ENCODE results near the gene APOBEC3B.
"Not testable (repeated sequence)": the region's sequence is repeated elsewhere in the genome, so short reads cannot be mapped to it uniquely, and the experiment has no call there.

APOBEC3B gene

DNA sequence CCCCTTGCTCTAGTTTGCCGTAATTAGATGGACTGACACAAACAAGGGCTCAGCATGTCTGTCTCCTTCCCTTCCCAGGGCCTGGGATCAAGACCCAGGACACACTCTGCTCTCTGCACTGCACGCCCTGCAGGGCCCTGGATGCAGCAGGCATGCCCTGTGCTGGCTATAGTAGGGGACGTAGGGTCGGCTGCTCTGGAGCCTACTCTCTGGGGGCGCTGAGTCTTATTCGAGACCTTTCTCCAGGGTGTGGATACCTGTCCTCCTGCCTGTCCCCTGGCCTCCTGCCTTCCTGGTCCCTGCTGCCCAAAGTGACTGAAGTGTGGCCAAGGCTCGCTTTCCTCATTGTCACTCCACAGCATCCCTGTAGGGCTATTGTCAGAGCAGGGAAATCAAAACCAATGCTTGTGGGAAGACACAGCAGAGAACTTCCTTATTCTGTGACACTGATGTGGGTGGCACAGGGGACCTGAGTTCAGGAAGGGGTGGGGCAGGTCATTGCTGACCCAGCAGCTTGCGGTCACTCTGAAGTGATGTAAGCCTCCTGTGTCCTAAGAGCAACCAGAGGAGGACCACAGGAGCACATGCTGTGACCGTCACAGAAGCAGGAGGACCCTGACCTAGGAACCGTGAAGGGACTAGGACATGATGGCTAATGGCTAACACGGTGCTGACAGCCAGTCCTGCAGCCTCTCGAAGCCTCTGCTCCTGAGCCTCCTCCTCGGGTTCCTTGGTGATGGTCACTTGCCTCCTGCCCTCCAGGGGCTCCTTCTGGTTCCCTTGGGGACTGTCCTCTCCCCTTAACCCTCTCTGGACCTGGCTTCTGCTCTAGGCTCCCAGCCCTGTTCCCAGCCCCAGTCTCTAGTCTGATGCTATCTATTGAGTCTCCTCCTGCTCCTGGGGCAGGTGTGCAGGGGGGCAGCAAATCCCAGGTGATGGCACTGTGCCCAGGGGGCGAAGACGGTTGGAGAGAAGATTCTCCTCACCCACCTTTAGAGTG, 14.4 kb upstream of the APOBEC3B start:
- no peak for DNase-seq

DNA sequence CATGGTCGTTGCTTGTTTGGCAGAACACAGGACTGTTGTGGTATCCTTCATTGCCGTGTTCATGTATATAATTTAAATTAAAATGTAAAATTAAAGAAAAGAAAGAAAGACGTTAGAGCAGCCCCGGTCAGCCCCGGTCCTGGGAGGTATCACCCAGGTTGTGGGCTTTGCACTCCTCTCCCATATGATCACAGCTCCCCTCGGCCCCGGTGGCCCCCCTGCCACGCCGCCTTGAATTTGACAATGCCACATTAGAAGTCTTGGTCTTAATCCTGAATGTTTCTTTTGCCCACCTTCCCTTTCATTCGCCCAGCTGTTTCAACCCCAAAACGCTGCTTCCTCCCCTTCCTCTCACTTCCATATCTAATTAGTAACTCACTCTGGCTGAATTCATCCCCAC, 13.3 kb upstream of the APOBEC3B start:
- no peak for DNase-seq

DNA sequence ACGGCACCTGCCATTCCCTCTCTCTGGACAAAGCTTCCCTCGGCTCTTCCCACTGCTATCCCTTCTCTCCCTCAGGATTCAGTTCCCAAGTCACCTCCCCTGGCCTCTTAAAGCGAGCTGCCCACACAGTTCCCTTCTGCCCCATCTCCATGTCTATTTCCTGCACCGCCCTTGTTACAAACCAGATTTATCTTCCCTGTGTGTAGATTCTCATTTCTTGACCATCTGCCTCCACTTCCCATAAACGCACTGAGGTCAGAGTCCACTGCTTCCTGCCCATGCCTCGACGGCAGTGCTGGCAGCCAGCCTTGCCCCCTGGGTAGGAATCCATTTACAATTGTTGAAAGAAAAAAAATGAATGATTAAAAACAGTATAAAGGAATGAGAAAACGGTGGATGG, 11.6 kb upstream of the APOBEC3B start:
- no peak for DNase-seq

DNA sequence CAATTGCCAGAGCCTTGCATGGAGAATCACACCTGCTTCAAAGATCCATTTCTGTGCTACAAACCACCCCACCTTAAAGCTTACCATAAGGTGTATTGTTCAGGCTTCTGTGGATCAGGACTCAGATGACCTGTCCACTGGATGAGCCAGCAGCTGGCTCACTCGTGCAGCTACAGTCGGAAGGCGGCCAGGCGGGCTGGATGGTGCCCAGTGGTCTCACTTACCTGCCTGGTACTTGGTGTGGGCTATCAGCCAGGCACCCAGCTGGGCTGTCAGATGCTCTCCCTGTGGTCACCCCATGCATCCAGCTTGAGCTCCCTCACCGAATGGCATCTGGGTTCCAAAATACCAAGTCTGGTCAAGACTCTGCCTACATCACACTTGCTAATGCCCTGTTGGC, 10.9 kb upstream of the APOBEC3B start:
- DNase-seq, result no peak

DNA sequence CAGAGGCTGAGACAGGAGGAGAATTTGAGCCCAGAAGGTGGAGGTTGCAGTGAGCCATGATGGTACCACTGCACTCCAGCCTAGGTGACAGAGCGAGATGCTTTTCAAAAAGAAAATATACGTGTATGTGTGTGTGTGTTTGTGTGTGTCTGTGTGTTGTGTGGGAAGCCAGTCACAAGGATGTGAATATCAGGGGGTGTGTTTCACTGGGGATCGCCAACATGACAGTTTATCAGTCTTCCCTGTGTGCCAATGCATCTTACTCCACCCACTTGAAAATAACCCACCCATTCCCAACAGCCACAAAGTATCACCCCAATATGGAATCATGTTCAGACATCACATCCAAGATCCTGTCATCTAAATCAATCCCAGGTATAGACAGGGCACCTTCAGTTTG, 10.4 kb upstream of the APOBEC3B start:
- no peak for DNase-seq

DNA sequence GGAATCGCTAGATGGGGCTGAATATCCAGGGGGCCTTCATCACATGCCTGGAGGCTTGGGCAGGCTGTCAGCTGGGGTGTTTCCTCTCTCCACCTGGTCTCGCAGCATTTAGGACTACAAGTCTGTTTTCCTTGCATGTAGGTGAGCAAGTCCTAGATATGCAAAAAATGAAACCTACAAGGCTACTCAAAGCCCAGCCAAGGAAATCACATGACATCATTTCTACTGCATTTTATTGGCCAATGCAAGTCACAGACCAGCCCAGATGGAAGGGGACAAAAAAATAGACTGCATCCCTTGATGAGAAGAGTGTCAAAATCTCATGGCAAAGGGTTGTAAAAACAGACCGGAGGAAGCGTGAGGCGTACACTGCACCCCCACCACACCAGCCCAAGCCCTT, 9.6 kb upstream of the APOBEC3B start:
- DNase-seq, result no peak

DNA sequence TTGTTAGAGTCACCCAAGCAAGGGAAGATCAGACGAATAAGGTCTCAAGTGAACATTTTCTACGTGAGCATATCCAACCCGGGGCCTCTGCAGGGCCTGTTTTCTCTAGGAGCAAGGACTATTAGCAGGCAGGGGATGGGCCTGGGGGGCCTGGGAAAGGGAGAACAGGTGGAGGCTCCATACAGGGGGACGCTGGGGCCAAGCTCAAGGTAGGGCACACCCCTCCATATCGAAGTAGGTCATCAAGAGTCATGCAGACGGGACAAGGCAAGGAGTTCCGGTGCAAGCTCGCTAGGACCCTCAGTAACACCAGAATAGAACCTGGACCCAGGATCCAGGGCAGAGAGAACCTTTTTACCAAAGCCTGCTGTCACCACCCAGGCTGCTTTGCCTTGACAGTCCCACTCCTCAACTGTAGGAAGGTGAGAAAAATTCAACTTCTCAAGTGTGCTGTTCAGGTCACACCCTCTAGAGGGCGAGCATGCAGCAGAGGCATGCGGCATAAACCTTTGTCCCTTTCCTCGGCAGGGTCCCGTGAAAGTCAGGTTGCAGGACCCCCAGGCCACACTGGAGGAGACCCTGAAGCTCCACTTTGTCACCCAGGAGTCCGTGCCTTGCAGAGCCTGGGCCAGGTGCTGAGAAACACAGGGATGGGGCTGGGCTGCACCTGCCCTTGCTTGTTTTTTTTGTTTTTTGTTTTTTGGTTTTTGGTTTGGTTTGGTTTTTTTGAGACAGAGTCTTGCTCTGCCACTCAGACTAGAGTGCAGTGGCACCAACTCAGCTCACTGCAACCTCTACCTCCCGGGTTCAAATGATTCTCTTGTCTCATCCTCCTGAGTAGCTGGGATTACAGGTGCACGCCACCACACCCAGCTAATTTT, 8.6 kb upstream of the APOBEC3B start:
- DNase-seq, result no peak

DNA sequence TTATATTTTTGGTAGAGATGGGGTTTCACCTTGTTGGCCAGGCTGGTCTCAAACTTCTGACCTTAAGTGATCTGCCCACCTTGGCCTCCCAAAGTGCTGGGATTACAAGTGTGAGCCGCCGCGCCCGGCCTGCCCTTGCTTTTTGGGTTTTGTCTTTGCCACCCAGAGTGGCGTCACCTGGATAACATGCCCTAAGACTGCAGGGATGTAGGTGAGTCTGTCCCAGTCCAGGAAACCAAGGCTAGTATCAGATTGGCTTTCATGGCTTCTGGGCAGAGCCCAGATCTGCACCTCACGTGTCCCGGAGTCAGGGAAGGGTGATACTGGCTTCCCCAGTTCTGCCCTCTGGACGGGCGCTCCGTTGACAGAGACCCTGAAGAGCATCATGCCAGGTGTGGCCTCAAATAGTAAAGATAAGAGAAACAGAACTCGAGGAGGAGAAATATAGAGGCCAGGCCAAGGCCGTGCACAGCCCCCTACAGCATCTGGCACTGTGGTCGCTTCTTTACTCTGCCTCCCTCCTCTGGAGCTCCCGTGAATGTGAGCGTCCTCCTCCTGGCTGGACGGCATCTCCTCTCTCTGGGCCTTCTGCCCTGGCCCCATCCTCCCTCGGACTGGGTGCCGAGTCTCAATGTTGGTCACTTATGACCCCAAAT, 7.8 kb upstream of the APOBEC3B start:
- DNase-seq, result no peak

DNA sequence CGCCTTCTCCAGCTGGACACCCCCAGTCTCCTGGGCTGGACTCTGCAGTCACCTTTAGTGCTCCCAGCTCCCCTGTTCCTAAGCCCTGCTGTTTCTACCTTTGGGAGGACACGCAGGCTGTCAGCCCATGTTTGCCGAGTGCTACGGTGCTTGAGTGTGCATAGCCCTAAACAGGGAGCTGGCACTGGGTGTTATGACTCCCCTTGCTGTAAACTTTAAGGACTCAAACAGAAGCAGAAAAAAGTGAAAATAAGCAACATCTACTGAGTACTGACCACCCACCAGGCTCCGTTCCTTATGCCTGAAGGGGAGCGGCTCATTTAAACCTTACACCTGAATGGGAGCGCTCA, 7.3 kb upstream of the APOBEC3B start:
- no peak for DNase-seq

DNA sequence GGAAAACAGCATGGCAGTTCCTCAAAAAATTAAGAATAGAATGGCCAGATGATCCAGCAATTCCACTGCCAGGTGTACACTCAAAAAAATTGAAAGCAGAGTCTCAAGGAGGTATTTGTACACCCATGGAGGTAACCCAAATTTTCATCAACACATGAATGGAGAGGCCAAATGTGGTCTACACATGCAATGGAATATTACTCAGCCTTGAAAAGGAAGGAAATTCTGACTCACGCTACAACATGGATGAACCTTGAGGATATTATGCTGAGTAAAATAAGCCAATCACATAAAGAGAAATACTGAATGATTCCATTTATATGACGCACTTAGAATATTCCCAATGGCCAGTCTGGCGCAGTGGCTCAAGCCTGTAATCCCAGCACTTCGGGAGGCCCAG, 4.9 kb upstream of the APOBEC3B start:
- not testable (repeated sequence) for DNase-seq

DNA sequence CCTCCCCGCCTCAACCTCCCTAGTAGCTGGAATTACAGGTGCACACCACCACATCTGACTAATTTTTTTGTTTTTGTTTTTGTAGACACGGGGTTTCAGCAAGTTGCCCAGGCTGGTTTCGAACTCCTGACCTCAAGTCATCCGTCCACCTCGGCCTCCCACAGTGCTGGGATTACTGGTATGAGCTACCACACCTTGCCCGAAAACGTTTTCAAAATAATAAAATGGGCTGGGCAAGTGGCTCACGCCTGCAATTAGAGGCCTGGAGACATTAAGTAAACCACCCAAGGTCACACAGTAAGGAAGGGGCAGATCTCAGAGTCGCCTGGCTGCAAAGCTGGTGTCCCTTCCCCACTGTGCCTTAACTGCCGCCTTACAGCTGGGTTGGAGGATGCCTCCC, 1.6 kb upstream of the APOBEC3B start:
- DNase-seq, result not testable (repeated sequence)

DNA sequence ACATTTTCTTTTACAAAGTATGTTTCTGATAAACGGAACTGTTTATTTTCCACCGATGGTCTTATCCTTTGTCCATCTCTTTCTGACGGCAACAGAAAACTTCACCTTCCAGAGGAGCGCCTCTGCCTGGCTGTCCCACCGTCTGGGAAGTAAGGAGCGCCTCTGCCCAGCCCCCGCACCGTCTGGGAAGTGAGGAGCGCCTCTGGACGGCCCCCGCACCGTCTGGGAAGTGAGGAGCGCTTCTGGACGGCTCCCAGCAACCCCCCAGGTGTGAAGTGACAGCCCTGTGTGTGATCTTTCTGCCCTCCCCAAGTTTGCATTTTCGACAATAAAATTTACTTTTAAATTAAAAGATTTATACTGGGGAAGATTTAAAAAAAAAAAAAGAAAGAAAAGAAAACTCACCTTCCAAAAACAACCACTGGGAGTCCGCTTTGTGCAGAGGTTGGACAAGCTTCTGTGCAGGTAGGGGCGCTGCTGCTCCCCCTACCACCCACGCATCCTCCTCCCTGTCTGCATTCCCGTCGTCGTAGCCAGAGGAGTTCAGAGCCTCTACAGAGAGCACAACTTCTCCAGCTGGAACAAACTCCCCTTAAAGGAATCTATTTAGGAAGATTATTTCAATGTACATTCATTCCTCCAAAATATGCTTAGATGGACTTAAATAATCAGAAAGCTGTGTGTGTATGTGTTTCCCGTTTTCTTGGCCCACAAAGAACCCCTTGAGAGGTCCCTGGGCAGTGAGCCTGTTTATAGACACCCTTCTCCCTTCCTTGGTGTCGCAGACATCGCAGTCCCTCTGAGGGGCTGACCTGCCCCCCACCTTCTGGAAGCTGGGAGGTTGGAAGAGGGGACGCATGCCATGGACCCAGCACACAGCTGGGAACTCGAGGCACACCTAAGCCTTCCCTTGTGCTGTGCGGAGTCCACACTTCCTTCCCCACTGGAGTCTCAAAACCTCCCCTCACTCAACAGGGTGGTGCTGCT, 849 bp upstream of the APOBEC3B start:
- no peak for DNase-seq

DNA sequence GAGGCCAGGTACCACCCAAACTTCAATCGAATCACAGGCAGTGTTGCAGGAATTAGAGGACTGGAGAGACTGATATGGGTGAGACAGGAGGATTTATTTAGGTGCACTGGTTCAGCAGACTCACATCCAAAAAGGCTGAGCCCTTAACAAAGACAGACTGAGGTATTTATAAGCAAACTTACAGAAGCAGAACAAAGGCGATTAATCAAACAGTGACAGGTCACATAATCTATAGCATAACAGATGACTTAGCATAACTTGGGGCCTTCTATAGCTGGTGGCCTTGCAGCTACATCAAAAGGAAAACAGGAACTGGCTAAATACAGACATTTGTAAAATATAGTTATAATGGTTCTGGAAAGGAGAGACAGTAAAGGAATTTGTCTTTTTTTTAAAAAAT, 2.1 kb downstream of the APOBEC3B start:
- DNase-seq, result no peak

DNA sequence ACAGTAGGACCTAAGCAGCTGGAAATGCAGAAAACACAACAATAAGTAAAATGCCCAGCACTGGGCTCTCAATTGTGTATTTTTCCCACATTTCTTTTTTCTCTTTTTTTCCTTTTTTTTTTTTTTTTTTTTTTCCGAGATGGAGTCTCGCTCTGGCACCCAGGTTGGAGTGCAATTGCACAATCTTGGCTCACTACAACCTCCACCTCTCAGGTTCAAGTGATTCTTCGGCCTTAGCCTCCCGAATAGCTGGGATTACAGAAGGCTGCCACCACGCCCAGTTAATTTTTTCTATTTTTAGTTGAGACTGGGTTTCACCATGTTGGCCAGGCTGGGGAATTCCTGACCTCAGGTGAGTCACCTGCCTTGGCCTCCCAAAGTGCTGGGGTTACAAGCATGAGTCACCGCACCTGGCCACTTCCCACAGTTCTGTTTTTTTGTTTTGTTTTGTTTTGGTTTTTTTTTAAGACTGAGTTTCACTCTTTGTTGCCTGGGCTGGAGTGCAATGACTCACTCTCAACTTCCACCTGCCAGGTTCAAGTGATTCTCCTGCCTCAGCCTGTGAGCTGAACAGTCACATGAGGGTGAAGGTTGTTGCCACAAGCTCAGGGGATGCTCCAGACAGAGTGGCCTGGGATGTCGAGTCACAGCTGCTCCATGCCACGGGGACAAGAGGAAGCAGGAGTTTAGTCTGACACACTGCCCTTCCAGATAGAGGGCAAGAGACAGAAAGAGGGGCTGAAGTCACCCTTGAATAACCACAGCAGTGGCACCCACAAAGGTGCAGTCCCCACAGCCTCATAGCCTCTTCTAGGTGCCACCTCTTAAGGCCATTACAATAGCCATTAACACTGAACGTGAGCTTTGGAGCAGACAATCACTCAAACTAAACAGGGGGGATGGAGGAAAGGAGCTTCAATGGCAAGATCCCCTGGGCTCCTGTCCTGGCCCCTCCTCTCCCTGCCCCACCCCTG, 2.9 kb downstream of the APOBEC3B start:
- peak; percentile 53 for DNase-seq

DNA sequence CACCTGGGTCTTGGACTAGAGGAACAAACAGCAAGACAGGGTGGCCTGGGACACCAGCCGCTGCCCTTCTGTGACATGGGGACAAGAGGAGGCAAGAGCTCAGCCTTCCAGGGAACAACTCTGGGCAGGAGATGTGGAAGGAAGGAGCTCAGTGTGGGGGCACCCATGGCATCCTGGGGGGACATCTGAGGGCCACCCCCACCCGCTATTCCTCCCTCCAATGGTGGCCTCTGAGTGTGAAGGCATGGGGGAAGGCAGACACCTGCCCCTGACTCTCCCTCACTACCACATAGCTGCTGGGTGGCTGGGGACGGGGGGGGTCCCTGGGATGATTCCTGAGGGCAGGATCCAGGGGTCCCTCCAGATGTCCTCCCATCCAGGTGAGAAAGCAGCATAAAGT, 4.5 kb downstream of the APOBEC3B start:
- no peak for DNase-seq

DNA sequence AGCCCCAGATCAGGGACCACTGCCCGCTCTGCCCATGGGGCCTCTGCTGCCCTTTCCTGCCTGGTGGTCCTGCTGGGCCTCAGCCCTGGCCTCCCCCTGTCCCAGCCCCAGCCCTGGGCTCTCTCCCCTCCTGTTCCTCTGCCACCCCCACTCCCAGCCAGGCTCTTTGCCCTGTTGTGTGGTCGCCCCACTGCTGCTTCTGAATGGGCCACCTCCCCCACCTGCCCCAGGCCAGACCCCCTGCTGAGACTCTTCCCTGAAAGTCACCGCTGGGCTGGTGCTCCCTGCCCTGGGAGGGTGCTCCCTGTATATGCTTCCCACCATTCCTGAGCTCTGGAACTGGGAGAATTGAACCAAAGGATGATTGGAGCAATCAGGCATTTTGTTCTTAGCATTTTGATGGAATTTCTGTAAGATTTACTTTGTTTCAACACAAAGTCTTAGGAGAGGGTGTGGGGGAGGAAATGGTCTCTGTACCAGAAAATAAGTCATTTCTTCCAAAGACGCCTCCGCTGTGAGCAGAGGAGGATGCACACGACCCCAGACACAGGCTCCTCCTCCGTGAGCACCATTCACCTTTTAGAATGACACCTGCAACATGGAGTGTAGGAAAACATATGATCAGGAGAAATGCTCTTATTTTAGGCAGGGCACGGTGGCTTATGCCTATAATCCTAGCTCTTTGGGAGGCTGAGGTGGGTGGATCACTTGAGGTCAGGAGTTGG, 5.2 kb downstream of the APOBEC3B start:
- no peak for DNase-seq

DNA sequence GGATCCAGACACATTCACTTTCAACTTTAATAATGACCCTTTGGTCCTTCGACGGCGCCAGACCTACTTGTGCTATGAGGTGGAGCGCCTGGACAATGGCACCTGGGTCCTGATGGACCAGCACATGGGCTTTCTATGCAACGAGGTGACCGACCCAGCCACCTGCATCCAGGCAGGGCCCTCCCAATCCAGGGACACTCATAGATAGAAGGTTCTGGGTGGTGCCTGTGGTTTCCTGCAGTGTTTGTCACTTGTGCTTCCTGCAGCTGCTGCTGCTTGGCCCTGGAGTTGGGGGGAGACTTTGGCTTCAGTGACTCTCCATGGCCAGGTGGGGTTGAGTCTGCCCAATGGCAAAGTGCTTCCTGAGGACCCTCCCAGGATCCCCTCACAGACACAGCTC, 7.3 kb downstream of the APOBEC3B start:
- no peak for DNase-seq

DNA sequence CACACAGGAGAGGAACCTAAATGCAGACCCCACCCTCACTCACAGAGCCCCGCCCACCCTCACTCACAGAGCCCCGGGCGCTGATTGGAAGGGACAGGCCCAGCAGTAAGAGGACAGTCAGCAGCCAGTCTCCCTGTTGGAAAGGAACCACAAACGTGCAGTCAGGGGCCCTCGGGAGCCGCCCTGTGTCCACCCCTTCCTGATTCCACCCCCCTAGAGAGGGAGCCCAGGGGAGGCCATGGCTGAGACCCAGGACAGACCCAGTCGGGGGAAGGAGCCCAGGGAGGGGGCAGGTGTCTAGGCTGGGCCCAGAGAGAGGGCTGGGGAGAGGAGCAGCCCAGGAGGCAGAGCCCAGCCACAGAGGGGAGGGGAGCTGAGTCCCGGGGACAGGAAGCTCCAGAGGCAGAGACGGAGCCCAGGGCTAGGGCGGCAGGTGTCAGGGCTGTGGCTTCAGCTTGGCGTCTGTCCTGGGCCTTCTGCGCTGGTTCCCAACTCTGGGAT, 10.8 kb downstream of the APOBEC3B start:
- not testable (repeated sequence) for DNase-seq

DNA sequence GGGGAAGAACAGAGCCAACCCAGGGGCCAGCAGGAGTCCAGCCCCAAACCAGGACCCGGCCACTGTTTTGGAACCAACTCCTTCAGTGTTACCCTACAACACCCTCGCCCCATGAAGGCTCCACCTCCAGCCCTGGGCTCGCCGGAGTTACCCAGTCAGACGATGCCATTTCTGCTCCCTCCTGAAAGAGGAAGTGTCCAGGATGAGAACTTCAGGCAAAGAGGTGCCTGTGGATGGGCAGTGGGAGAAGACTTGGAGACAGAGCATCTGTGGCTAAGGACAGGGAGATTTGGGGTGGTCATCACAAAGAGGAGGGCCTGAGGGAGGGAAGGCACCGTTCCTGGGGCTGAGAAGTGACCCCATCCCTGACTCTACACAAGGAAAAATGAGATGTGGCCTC, 14.0 kb downstream of the APOBEC3B start:
- no peak for DNase-seq

DNA sequence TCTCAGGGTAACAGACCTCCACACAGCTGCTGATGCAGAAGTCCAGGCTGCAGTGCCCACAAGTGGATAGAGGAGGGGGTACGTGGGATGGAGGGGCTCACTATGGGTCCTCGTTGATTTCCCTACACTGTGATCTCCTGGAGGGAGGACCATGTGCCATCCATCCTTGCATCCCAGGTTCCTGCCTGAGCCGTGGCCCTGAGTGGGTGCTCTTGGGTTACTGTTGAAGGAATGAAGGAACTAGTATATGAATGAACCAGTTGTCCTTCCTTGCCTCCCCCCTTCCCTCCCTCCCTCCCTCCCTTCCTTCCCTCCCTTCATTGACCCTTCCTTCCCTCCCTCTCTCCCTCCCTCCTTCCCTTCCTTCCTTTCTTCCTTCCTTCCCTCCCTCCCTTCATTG, 15.4 kb downstream of the APOBEC3B start:
- no peak for DNase-seq
